Measurements from ENCODE around the gene CFAP74.

Gene CFAP74

DNA sequence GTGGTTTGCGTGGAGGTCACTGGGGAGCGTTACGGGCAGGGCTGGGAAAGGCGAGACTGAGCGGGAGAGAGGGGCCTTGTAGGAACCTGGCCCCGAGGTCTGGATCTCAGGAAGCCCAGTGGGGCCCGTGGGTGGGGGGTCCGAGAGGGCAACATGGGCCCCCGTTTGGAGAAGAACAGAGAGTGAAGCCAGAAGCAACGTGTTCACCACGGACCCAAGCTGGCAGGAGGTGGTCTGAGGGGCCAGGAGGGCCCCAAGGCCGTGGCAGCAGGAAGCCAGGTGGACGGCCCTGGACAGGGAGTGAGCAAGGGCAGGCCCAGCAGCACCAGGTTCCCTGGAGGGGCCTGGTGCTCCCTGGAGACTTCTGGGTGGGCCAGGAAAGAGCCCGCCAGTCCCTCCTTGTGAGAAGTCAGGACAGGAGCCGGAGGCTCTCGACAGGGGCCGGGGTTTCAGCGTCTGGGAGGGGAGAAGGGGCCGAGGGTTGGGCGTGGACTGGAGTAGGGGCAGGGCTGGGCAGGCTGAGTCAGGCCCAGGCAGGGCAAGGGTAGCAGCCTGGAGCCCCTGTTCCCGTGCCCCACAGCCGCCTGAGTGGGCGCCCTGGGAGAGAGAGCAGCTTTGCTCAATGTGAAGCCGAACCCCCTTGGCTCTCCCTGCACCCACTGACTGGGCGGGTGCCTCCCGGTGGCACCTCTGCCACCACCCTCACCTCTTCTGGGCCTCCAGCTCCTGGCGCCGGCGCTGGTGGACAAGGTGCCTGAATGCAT lies 33.5 kb downstream of the CFAP74 start:
- TF ChIP-seq, protein P1, sequence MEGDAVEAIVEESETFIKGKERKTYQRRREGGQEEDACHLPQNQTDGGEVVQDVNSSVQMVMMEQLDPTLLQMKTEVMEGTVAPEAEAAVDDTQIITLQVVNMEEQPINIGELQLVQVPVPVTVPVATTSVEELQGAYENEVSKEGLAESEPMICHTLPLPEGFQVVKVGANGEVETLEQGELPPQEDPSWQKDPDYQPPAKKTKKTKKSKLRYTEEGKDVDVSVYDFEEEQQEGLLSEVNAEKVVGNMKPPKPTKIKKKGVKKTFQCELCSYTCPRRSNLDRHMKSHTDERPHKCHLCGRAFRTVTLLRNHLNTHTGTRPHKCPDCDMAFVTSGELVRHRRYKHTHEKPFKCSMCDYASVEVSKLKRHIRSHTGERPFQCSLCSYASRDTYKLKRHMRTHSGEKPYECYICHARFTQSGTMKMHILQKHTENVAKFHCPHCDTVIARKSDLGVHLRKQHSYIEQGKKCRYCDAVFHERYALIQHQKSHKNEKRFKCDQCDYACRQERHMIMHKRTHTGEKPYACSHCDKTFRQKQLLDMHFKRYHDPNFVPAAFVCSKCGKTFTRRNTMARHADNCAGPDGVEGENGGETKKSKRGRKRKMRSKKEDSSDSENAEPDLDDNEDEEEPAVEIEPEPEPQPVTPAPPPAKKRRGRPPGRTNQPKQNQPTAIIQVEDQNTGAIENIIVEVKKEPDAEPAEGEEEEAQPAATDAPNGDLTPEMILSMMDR (IDR thresholded peaks at IDR 0.05), result no peak

DNA sequence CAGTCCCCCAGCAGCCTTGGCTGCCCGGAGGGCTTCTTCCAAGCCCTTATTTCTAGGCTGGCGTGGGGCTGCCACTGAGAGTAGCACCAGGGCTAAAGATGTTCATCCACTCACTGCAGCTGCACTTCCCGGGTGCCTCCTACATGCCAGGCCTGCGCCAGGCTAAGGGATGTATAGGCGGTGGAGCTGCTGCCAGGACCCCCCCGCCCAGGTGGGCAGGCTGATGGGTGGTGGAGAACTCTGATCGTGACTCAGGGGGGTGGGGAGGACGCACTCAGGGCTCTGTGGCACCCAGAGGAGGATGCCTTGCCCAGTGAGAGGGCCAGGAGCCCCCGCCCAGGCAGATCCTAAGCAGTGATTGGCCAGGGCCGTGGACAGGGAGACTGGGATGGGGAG lies 34.1 kb downstream of the CFAP74 start:
- TF ChIP-seq, protein P1 (IDR thresholded peaks at IDR 0.05), result no peak

GRCh38 chr1:1968767-1969504 lies 34.6 kb downstream of the CFAP74 start:
- TF ChIP-seq, protein P1 (IDR thresholded peaks at IDR 0.05), result no peak

GRCh38 chr1:1967879-1968278 lies 35.7 kb downstream of the CFAP74 start:
- TF ChIP-seq, protein P1 (IDR thresholded peaks at IDR 0.05), result no peak

DNA sequence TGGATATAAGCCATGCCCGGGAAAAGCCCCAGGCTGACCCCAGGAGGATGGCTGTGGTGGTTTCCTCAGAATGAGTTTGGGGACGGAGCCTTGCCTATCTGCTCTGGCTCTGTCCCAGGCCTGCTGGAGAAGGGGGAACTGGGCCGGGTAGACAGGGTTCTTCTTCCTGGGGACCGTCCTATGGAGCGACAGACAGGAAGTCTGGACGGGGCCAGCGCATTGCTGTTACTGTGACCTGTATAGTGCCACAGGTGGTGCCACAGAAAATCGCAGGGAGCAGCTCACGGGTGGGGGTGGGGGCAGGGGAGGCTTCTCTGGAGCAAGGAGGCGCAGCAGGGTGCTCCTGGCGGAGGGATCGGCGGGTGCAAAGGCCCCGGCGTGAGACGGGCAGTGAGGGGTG lies 36.4 kb downstream of the CFAP74 start:
- TF ChIP-seq, protein P1 (IDR thresholded peaks at IDR 0.05), result no peak

- TF ChIP-seq, protein P1 (IDR thresholded peaks at IDR 0.05), result no peak
These were observed 37.4 kb downstream of the CFAP74 start for GRCh38 chr1:1966071-1966740.

GRCh38 chr1:1965546-1965945 lies 38.0 kb downstream of the CFAP74 start:
- TF ChIP-seq, protein P1 (IDR thresholded peaks at IDR 0.05), result no peak

Measured in LNCAP (cell line).